GM18858 (cell line): ENCODE measurements around the gene KRT6B.

Source experiments
- ATAC-seq: cut with Tn5 transposase; IDR thresholded peaks from one replicate; pipeline ENCODE4 v1.9.1; 2021; ENCODE audit not compliant: unreplicated experiment

The KRT6B gene

GRCh38 chr12:52436828-52437474, 15.0 kb downstream of the KRT6B start:
- no peak for ATAC-seq

- no peak for ATAC-seq
Measured at GRCh38 chr12:52436000-52436827, 15.7 kb downstream of the KRT6B start.

- no peak for ATAC-seq
Measured at GRCh38 chr12:52435659-52435999, 16.3 kb downstream of the KRT6B start.

- no peak for ATAC-seq
Measured at GRCh38 chr12:52434760-52435530, 17.0 kb downstream of the KRT6B start.

GRCh38 chr12:52434081-52434733, 17.7 kb downstream of the KRT6B start, which contains the start of gene KRT75:
Gene KRT75 (minus strand): TSS chr12:52434371. CDS start chr12:52434304, 67 bp downstream.
- no peak for ATAC-seq

- ATAC-seq = no peak
Measured at GRCh38 chr12:52433501-52434080, 18.4 kb downstream of the KRT6B start.

GRCh38 chr12:52432559-52433207, 19.3 kb downstream of the KRT6B start:
- no peak for ATAC-seq

- no peak for ATAC-seq
Measured at GRCh38 chr12:52428121-52428520, 23.8 kb downstream of the KRT6B start.

- ATAC-seq = no peak
Measured at GRCh38 chr12:52427083-52427482, 24.9 kb downstream of the KRT6B start.

- no peak for ATAC-seq
Measured at GRCh38 chr12:52426034-52426433, 25.9 kb downstream of the KRT6B start.

GRCh38 chr12:52425466-52425865, 26.5 kb downstream of the KRT6B start:
- no peak for ATAC-seq

- no peak for ATAC-seq
Measured at GRCh38 chr12:52423661-52424500, 28.1 kb downstream of the KRT6B start.

- ATAC-seq = no peak
Measured at GRCh38 chr12:52423035-52423434, 28.9 kb downstream of the KRT6B start.

GRCh38 chr12:52419656-52420055, 32.3 kb downstream of the KRT6B start:
- ATAC-seq = no peak

GRCh38 chr12:52418576-52419110, 33.3 kb downstream of the KRT6B start:
- ATAC-seq = no peak

- no peak for ATAC-seq
Measured at GRCh38 chr12:52417740-52418139, 34.2 kb downstream of the KRT6B start.

- ATAC-seq = no peak
Measured at GRCh38 chr12:52416795-52417194, 35.2 kb downstream of the KRT6B start.

GRCh38 chr12:52415870-52416750, 35.8 kb downstream of the KRT6B start:
- ATAC-seq = no peak
